ENCODE data around the gene FOLR3. TPM values are rescaled to one million over a fixed set of nuclear protein-coding genes. Genes with fewer than 3 reads are reported as not detected.
"Not testable (repeated sequence)": the region's sequence is repeated elsewhere in the genome, so short reads cannot be mapped to it uniquely, and the experiment has no call there.

FOLR3 gene
- total RNA-seq, 1 donor from 2014 or later, result not detected

DNA sequence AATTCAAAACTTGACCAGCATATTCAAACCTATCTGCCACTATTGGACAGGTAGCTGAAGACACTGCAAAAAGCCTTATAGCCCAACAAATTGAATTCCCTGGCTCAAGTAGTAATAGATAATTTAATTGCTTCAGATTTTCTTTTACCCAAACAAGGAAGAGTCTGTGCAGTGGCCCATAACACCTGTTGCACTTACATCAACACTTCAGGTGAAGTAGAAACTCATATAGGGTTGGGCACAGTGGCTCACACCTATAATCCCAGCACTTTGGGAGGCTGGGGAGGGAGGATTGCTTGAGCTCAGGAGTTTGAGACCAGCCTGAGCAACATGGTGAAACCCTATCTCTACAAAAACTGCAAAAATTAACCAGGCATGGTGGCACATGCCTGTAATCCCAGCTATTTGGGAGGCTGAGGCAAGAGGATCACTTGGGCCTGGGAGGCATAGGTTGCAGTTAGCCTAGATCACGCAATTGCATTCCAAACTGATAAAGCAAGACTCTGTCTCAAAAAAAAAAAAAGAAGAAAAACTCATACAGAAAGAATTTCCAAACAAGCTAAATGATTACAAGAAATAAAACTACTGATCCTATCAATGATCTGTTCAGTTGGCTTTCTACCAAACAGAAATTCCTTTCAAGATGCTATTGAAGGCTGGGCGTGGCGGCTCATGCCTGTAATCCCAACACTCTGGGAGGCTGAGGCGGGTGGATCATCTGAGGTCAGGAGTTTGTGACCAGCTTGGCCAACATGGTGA lies 9.5 kb downstream of the FOLR3 start:
- Mint-ChIP-seq H3K4me1 (ENCODE audit: unreplicated experiment) (no peaks in the 10 kb centered on the region), H3K36me3 (ENCODE audit: low read depth, unreplicated experiment) (no peaks in the 10 kb centered on the region), H3K4me3 (ENCODE audit: unreplicated experiment) (no peak overlapping the region), H3K9me3 (ENCODE audit: unreplicated experiment) (no peaks in the 10 kb centered on the region), H3K27me3 (ENCODE audit: unreplicated experiment) (no peaks in the 10 kb centered on the region), H3K27ac (ENCODE audit: unreplicated experiment) (no peak overlapping the region)
- DNase-seq (ENCODE audit: low spot score), result no peak
- TF ChIP-seq, protein P1, sequence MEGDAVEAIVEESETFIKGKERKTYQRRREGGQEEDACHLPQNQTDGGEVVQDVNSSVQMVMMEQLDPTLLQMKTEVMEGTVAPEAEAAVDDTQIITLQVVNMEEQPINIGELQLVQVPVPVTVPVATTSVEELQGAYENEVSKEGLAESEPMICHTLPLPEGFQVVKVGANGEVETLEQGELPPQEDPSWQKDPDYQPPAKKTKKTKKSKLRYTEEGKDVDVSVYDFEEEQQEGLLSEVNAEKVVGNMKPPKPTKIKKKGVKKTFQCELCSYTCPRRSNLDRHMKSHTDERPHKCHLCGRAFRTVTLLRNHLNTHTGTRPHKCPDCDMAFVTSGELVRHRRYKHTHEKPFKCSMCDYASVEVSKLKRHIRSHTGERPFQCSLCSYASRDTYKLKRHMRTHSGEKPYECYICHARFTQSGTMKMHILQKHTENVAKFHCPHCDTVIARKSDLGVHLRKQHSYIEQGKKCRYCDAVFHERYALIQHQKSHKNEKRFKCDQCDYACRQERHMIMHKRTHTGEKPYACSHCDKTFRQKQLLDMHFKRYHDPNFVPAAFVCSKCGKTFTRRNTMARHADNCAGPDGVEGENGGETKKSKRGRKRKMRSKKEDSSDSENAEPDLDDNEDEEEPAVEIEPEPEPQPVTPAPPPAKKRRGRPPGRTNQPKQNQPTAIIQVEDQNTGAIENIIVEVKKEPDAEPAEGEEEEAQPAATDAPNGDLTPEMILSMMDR (IDR thresholded peaks at IDR 0.05; ENCODE audit: unreplicated experiment), result no peak

DNA sequence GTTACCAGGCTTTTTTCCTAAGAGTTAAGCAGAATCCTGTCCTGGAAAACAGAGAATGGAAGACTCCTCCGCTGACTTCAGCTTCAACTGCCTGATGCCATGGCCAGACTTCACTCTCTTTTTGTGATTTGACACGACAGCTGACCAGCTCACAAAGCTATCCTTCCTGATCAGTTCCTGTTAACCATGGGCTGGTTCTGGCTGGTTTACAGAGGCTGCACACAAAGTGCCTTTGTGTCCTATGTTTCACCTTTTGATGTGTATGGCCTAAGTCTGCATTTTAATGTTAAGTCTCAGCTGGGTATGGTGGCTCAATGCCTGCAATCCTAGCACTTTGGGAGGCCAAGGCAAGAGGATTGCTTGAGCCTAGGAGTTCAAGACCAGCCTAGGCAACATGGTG lies 11.1 kb downstream of the FOLR3 start:
- Mint-ChIP-seq H3K27ac (ENCODE audit: unreplicated experiment) (no peak overlapping the region), H3K4me3 (ENCODE audit: unreplicated experiment) (no peak overlapping the region), H3K36me3 (ENCODE audit: low read depth, unreplicated experiment) (no peaks in the 10 kb centered on the region), H3K27me3 (ENCODE audit: unreplicated experiment) (no peaks in the 10 kb centered on the region), H3K9me3 (ENCODE audit: unreplicated experiment) (no peaks in the 10 kb centered on the region), H3K4me1 (ENCODE audit: unreplicated experiment) (no peaks in the 10 kb centered on the region)
- TF ChIP-seq, protein P1 (IDR thresholded peaks at IDR 0.05; ENCODE audit: unreplicated experiment), result no peak
- no peak for DNase-seq (ENCODE audit: low spot score)

DNA sequence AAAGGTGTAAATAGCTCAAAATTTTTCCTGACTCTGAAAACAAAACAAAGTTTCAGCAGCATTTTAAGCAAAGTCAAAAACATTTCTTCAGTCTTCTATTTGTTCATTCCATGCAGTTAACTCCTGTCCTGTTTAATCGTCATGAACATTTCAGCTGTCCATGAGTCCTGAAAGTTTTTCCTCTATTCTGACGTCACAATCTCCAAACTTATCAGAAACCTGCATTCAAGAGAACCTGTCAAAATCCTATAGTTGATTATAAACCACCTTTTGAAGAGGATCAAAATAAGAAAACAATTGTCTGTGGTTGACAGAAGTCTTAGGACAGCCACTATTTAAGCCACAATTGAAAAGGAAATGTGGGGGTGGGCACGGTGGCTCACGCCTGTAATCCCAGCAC lies 15.4 kb downstream of the FOLR3 start:
- no peaks in the 10 kb centered on the region for H3K27me3 Mint-ChIP-seq (ENCODE audit: unreplicated experiment)
- no peaks in the 10 kb centered on the region for H3K36me3 Mint-ChIP-seq (ENCODE audit: low read depth, unreplicated experiment)
- no peak overlapping the region for H3K4me3 Mint-ChIP-seq (ENCODE audit: unreplicated experiment)
- H3K27ac Mint-ChIP-seq (ENCODE audit: unreplicated experiment), result no peak overlapping the region
- no peaks in the 10 kb centered on the region for H3K9me3 Mint-ChIP-seq (ENCODE audit: unreplicated experiment)
- DNase-seq (ENCODE audit: low spot score), result no peak
- TF ChIP-seq, protein P1 (IDR thresholded peaks at IDR 0.05; ENCODE audit: unreplicated experiment), result no peak
- H3K4me1 Mint-ChIP-seq (ENCODE audit: unreplicated experiment), result no peaks in the 10 kb centered on the region

DNA sequence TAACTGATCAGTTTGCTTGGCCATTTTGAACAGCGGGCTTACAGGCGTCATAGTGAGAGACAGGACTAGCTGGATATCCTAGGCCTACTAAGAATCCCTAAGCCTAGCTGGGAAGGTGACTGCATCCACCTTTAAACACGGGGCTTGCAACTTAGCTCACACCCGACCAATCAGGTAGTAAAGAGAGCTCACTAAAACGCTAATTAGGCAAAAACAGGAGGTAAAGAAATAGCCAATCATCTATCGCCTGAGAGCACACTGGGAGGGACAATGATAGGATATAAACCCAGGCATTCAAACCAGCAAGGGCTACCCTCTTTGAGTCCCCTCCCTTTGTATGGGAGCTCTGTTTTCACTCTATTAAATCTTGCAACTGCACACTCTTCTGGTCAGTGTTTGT lies 18.3 kb downstream of the FOLR3 start:
- not testable (repeated sequence) for H3K27ac Mint-ChIP-seq (ENCODE audit: unreplicated experiment); H3K27me3 Mint-ChIP-seq (ENCODE audit: unreplicated experiment); H3K4me3 Mint-ChIP-seq (ENCODE audit: unreplicated experiment); H3K9me3 Mint-ChIP-seq (ENCODE audit: unreplicated experiment); H3K36me3 Mint-ChIP-seq (ENCODE audit: low read depth, unreplicated experiment); H3K4me1 Mint-ChIP-seq (ENCODE audit: unreplicated experiment); DNase-seq (ENCODE audit: low spot score)

DNA sequence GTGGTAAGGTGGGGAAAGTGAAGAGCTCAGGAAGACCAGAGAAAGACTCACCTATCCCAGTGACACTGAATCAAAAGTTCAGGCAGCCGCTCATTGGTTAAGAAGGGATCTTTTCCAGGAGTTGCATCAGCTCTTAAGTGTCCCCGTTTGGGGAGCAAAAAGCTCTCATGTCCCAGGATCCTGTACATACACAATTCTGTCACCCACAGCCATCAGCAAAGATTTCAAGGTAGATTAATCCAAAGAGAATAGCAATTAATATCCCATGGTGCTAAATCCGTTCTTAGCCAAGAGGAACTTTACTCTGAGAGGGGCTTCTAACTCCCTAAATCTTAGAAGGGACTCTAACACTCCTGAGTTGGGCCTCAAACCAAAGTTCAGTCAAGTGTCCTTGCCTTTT lies 19.3 kb downstream of the FOLR3 start:
- H3K4me3 Mint-ChIP-seq (ENCODE audit: unreplicated experiment), result no peak overlapping the region
- no peaks in the 10 kb centered on the region for H3K4me1 Mint-ChIP-seq (ENCODE audit: unreplicated experiment)
- H3K27ac Mint-ChIP-seq (ENCODE audit: unreplicated experiment), result no peak overlapping the region
- H3K36me3 Mint-ChIP-seq (ENCODE audit: low read depth, unreplicated experiment), result no peaks in the 10 kb centered on the region
- TF ChIP-seq, protein P1 (IDR thresholded peaks at IDR 0.05; ENCODE audit: unreplicated experiment), result no peak
- no peak for DNase-seq (ENCODE audit: low spot score)
- no peaks in the 10 kb centered on the region for H3K27me3 Mint-ChIP-seq (ENCODE audit: unreplicated experiment)
- H3K9me3 Mint-ChIP-seq (ENCODE audit: unreplicated experiment), result no peaks in the 10 kb centered on the region
